HepG2 (cell line): Measurements from ENCODE around the gene KIF1C. TPM values are rescaled to one million over a fixed set of nuclear protein-coding genes. Genes with fewer than 3 reads are reported as not detected.

Experiments used
- AHR ChIP-seq: IDR thresholded peaks from 2 replicates; pipeline ENCODE4 v1.6.1; 2018; ENCODE audit warnings: missing genetic modification reagents, missing compliant biosample characterization
- CC2D1A ChIP-seq: sonication (generic); formaldehyde crosslinking; IDR thresholded peaks from 2 replicates; pipeline ENCODE4 v1.8.1; 2023; ENCODE audit warnings: mild to moderate bottlenecking, missing genetic modification reagents
- CENPBD1 ChIP-seq: sonication (generic); formaldehyde crosslinking; IDR thresholded peaks from 2 replicates; pipeline ENCODE4 v1.8.0; 2022; ENCODE audit warnings: missing genetic modification reagents, low read depth, mild to moderate bottlenecking, borderline replicate concordance
- CHD2 ChIP-seq: IDR thresholded peaks from 2 replicates; pipeline ENCODE4 v1.6.1; 2011; ENCODE audit warnings: low read depth, low read length, improper control_type of control experiment
- CREB1 ChIP-seq, 2 experiments: fragments of 450-650 bp in 1 of 2; IDR thresholded peaks; 2 replicates each; pipeline ENCODE4 v1.6.1; 2016 to 2017; ENCODE audit warnings: control low read depth in 1 of 2, mild to moderate bottlenecking in 1 of 2, missing compliant biosample characterization in 1 of 2, missing genetic modification characterization in 1 of 2
- E2F5 ChIP-seq: sonication (generic); formaldehyde crosslinking; conservative IDR thresholded peaks from 2 replicates; pipeline ENCODE4 v1.4.0; 2020; ENCODE audit warnings: missing genetic modification reagents
- ELF4 ChIP-seq: sonication (generic); formaldehyde crosslinking; IDR thresholded peaks from 2 replicates; pipeline ENCODE4 v1.5.0; 2020; ENCODE audit warnings: missing genetic modification reagents, mild to moderate bottlenecking, moderate library complexity, borderline replicate concordance
- FOXK1 ChIP-seq: sonication (generic); formaldehyde crosslinking; IDR thresholded peaks from 2 replicates; pipeline ENCODE4 v1.4.0; 2020; ENCODE audit warnings: low read depth, missing genetic modification reagents, borderline replicate concordance
- HCFC1 ChIP-seq: fragments of 150-350 bp; IDR thresholded peaks from 2 replicates; pipeline ENCODE4 v1.6.1; 2014; ENCODE audit warnings: low read depth, low read length
- KLF16 ChIP-seq, 2 experiments: sonication (generic) in 1 of 2; formaldehyde crosslinking in 1 of 2; IDR thresholded peaks; 2 replicates each; pipeline versions ENCODE4 v1.6.1 to v1.8.0; 2016 to 2023; ENCODE audit warnings: missing genetic modification reagents in 2 of 2, missing compliant biosample characterization in 1 of 2
- NFE2L1 ChIP-seq: sonication (generic); formaldehyde crosslinking; IDR thresholded peaks from 2 replicates; pipeline ENCODE4 v1.4.0; 2020; ENCODE audit warnings: missing genetic modification reagents, mild to moderate bottlenecking, borderline replicate concordance
- NRL ChIP-seq: sonication (generic); formaldehyde crosslinking; IDR thresholded peaks from 2 replicates; pipeline ENCODE4 v1.5.0; 2020; ENCODE audit warnings: missing genetic modification reagents, mild to moderate bottlenecking, moderate library complexity, borderline replicate concordance
- PBX3 ChIP-seq: sonication (generic); formaldehyde crosslinking; IDR thresholded peaks from 2 replicates; pipeline ENCODE4 v1.8.1; 2023; ENCODE audit warnings: missing genetic modification reagents, inconsistent platforms, borderline replicate concordance
- POLR2G ChIP-seq: fragments of 200-400 bp; formaldehyde crosslinking; IDR thresholded peaks from 2 replicates; pipeline ENCODE4 v1.6.1; 2018; ENCODE audit warnings: mild to moderate bottlenecking, low read depth, low read length, moderate library complexity
- SMARCE1 ChIP-seq: fragments of 450-650 bp; IDR thresholded peaks from 2 replicates; pipeline ENCODE4 v1.6.1; 2017; ENCODE audit warnings: borderline replicate concordance
- SP4 ChIP-seq: sonication (generic); formaldehyde crosslinking; IDR thresholded peaks from 2 replicates; pipeline ENCODE4 v1.8.1; 2023; ENCODE audit warnings: mild to moderate bottlenecking, missing genetic modification reagents
- SP5 ChIP-seq: IDR thresholded peaks from 2 replicates; pipeline ENCODE4 v1.6.1; 2016; ENCODE audit warnings: low read depth, borderline replicate concordance
- SRSF1 ChIP-seq: fragments of 200-400 bp; formaldehyde crosslinking; optimal IDR thresholded peaks from 2 replicates; pipeline ENCODE3; 2017; ENCODE audit warnings: mild to moderate bottlenecking, low read depth, low read length, moderate library complexity
- TAF1 ChIP-seq: sonication (generic); formaldehyde crosslinking; IDR thresholded peaks from 2 replicates; pipeline ENCODE4 v1.4.0; 2020; ENCODE audit warnings: missing genetic modification reagents
- THAP7 ChIP-seq: sonication (generic); formaldehyde crosslinking; IDR thresholded peaks from 2 replicates; pipeline ENCODE4 v1.8.1; 2023; ENCODE audit warnings: mild to moderate bottlenecking, missing genetic modification reagents
- ZFP90 ChIP-seq: sonication (generic); formaldehyde crosslinking; IDR thresholded peaks from 2 replicates; pipeline ENCODE4 v1.8.0; 2022; ENCODE audit warnings: missing genetic modification reagents, mild to moderate bottlenecking, inconsistent platforms, borderline replicate concordance
- ZNF30 ChIP-seq: sonication (generic); formaldehyde crosslinking; IDR thresholded peaks from 2 replicates; pipeline ENCODE4 v1.5.0; 2020; ENCODE audit warnings: mild to moderate bottlenecking, missing genetic modification reagents
- ZNF503 ChIP-seq: sonication (generic); formaldehyde crosslinking; IDR thresholded peaks from 2 replicates; pipeline ENCODE4 v1.4.0; 2020; ENCODE audit warnings: missing genetic modification reagents
- ZNF652 ChIP-seq: IDR thresholded peaks from 2 replicates; pipeline ENCODE4 v1.6.1; 2016; ENCODE audit warnings: low read depth, borderline replicate concordance
- ZSCAN22 ChIP-seq: sonication (generic); formaldehyde crosslinking; IDR thresholded peaks from 2 replicates; pipeline ENCODE4 v1.4.0; 2020; ENCODE audit warnings: mild to moderate bottlenecking, missing genetic modification reagents
- polyA plus RNA-seq, 8 experiments: library from polyadenylated mRNA; depleted of rRNA in 3 of 8; stranded (reverse) in 7 of 8; unstranded in 1 of 8; fragments of >200 nt; fragmentation: Illumina TruSeq in 4 of 8; extraction: Trizol in 4 of 8; gene quantifications; 2 replicates each; pipeline versions ENCODE4 v1.2.1 to v1.2.3, GENCODE V29; 2011 to 2016; ENCODE audit warnings: low read depth in 4 of 8, missing spikeins in 1 of 8, mixed read lengths in 1 of 8; ENCODE audit not compliant: insufficient read depth in 1 of 8
- total RNA-seq, 5 experiments: library from RNA; depleted of rRNA; stranded (reverse); fragments of >200 nt; fragmentation: Illumina TruSeq; extraction: Trizol; gene quantifications; 2 replicates each; pipeline ENCODE4 v1.2.3, GENCODE V29; 2016; ENCODE audit warnings: low read depth in 1 of 5

Gene KIF1C
- total and polyA plus RNA-seq, 2 of the 13 experiments (the other 11 are each of a cell fraction or from before 2014, with no cell fraction given), result 70.0 to 104 TPM

GRCh38 chr17:4998732-4999429 lies 1.1 kb downstream of the KIF1C start (continued):
- TF ChIP-seq ZNF503 (no peak), TAF1 (CRISPR knock-in tag) (peak; percentile 58), CENPBD1 (CRISPR knock-in tag) (no peak), HCFC1 (no peak), SMARCE1 (no peak), SRSF1 (no peak), NFE2L1 (CRISPR knock-in tag) (no peak), CC2D1A (0 out of 2 replicates have a peak, but pooled peaks have one; percentile 25), PBX3 (CRISPR knock-in tag) (no peak), E2F5 (CRISPR knock-in tag) (no peak), POLR2G (peak; percentile 62), CREB1 (IDR thresholded peaks at IDR 0.05) (no peak), CREB1 (CRISPR knock-in tag; IDR thresholded peaks at IDR 0.05) (0 out of 2 replicates have a peak, but pooled peaks have one; percentile 45), SP5 (CRISPR knock-in tag) (peak; percentile 50; the same call in 1 of the 2 replicates), CHD2 (no peak), AHR (no peak), ZNF652 (CRISPR knock-in tag) (no peak), ELF4 (CRISPR knock-in tag) (no peak), ZFP90 (CRISPR knock-in tag) (no peak), THAP7 (CRISPR knock-in tag) (no peak), NRL (CRISPR knock-in tag) (no peak), ZNF30 (no peak), FOXK1 (peak; percentile 48; the same call in 1 of the 2 replicates), SP4 (CRISPR knock-in tag) (peak; percentile 74; the same call in 1 of the 2 replicates), ZSCAN22 (no peak), KLF16 (CRISPR knock-in tag; IDR thresholded peaks at IDR 0.05) (peak in 1 of 2 experiments; percentile 46; a peak in 1 of 4 replicates)
